ENCODE data around the gene GALNS. TPM values are rescaled to one million over a fixed set of nuclear protein-coding genes. Genes with fewer than 3 reads are reported as not detected.

Gene GALNS
- total and polyA plus RNA-seq, 4 donors = 6.8 to 20.6 (median 10.8) TPM

DNA sequence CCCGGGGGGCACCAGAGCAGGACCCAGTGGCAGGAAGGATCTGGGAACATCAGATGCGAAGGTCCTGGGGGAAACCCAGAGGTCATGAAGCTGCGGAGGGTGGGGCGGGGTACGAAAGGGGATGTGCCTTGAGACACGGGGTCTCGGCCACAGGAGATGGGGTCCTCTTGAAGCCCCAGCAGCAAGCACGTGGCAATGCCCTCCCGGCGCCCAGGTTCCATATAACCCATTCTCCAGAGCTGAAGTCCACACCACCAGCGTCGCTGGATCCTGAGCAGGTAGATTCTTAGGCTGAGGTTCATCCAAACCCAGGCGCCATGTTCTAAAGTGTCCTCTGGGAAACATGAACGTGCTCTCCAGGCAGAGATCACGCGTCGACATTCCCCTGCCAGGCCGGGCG lies 92.7 kb downstream of the GALNS start:
- Histone ChIP-seq H3K36me3 (ENCODE audit: control insufficient read depth in 4 of 4, insufficient read depth in 3 of 4, low read depth in 1 of 4, low read length in 3 of 4) (peaks cover 0 to 3% (median 0%) of the 10 kb centered on the region in 4 donors), H3K27ac (ENCODE audit: low read depth in 1 of 2, low read length in 2 of 2) (no peak overlapping the region), H3K27me3 (ENCODE audit: control insufficient read depth in 4 of 4, insufficient read depth in 4 of 4, low read length in 3 of 4) (no peaks in the 10 kb centered on the region), H3K4me1 (ENCODE audit: control insufficient read depth in 4 of 4, insufficient read depth in 4 of 4, low read length in 3 of 4) (peaks cover 43 to 71% (median 61%) of the 10 kb centered on the region in 4 donors), H3K4me3 (ENCODE audit: low read depth in 1 of 3, low read length in 3 of 3) (no peak overlapping the region), H3K9ac (ENCODE audit: low read depth in 1 of 2, low read length in 2 of 2) (no peak overlapping the region), H3K9me3 (ENCODE audit: control insufficient read depth in 4 of 4, low read length in 3 of 4) (no peaks in the 10 kb centered on the region)
- WGBS = 96% methylated on average over 19 of the region's 19 CpGs
- TF ChIP-seq HNF4G (IDR thresholded peaks at IDR 0.05) = no peak
- TF ChIP-seq REST (IDR thresholded peaks at IDR 0.05) = no peak
- TF ChIP-seq FOXA2 (IDR thresholded peaks at IDR 0.05) = no peak
- no peak for TF ChIP-seq CTCF (IDR thresholded peaks at IDR 0.05; ENCODE audit: low read depth, low read length, missing input control)
- TF ChIP-seq, protein P1, sequence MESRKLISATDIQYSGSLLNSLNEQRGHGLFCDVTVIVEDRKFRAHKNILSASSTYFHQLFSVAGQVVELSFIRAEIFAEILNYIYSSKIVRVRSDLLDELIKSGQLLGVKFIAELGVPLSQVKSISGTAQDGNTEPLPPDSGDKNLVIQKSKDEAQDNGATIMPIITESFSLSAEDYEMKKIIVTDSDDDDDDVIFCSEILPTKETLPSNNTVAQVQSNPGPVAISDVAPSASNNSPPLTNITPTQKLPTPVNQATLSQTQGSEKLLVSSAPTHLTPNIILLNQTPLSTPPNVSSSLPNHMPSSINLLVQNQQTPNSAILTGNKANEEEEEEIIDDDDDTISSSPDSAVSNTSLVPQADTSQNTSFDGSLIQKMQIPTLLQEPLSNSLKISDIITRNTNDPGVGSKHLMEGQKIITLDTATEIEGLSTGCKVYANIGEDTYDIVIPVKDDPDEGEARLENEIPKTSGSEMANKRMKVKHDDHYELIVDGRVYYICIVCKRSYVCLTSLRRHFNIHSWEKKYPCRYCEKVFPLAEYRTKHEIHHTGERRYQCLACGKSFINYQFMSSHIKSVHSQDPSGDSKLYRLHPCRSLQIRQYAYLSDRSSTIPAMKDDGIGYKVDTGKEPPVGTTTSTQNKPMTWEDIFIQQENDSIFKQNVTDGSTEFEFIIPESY (IDR thresholded peaks at IDR 0.05) = no peak
- no peak for TF ChIP-seq JUND (IDR thresholded peaks at IDR 0.05)
- TF ChIP-seq, protein P2, sequence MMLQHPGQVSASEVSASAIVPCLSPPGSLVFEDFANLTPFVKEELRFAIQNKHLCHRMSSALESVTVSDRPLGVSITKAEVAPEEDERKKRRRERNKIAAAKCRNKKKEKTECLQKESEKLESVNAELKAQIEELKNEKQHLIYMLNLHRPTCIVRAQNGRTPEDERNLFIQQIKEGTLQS (IDR thresholded peaks at IDR 0.05) = no peak
- TF ChIP-seq YY1 (IDR thresholded peaks at IDR 0.05) = no peak
- no peak for TF ChIP-seq RXRA (IDR thresholded peaks at IDR 0.05)
- no peak for TF ChIP-seq GABPA (IDR thresholded peaks at IDR 0.05 in 1 of 2, conservative IDR thresholded peaks at IDR 0.05 in 1 of 2)
- no peak for TF ChIP-seq HNF4A (conservative IDR thresholded peaks at IDR 0.05)
- TF ChIP-seq NR2F2 (IDR thresholded peaks at IDR 0.05) = no peak
- no peak for TF ChIP-seq RAD21 (IDR thresholded peaks at IDR 0.05)
- TF ChIP-seq, protein P3, sequence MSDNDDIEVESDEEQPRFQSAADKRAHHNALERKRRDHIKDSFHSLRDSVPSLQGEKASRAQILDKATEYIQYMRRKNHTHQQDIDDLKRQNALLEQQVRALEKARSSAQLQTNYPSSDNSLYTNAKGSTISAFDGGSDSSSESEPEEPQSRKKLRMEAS (IDR thresholded peaks at IDR 0.05) = no peak
- no peak for TF ChIP-seq SP1 (IDR thresholded peaks at IDR 0.05)
- no peak for TF ChIP-seq FOXA1 (IDR thresholded peaks at IDR 0.05)
- TF ChIP-seq EGR1 (IDR thresholded peaks at IDR 0.05; ENCODE audit: low read depth in 2 of 2) = no peak
- DNase-seq (ENCODE audit: low spot score) = no peak

Other genes with a start within 250 kb of the GALNS start
- gene IL17C, start 218.4 kb downstream of the GALNS start, total RNA-seq = not detected
- not detected for gene IL17C, start 218.4 kb downstream of the GALNS start, polyA plus RNA-seq
- gene CYBA, start 205.9 kb downstream of the GALNS start, total RNA-seq = 100 to 1,000 TPM in 1 of 2 donors, 10 to 100 TPM in 1; 45.8 to 217 TPM
- gene CYBA, start 205.9 kb downstream of the GALNS start, polyA plus RNA-seq = 10 to 100 TPM; 39.0 to 59.5 TPM
- 10 to 100 TPM; 73.4 to 99.2 TPM for gene MVD, start 193.9 kb downstream of the GALNS start, total RNA-seq
- 10 to 100 TPM; 21.7 to 76.0 TPM for gene MVD, start 193.9 kb downstream of the GALNS start, polyA plus RNA-seq
- gene SNAI3, start 170.4 kb downstream of the GALNS start, total RNA-seq = under 1 TPM; 0.05 to 0.17 TPM
- gene SNAI3, start 170.4 kb downstream of the GALNS start, polyA plus RNA-seq = under 1 TPM; 0.24 to 0.48 TPM
- 1 to 10 TPM; 7.9 to 9.1 TPM for gene RNF166, start 150.5 kb downstream of the GALNS start, total RNA-seq
- gene RNF166, start 150.5 kb downstream of the GALNS start, polyA plus RNA-seq = 1 to 10 TPM; 6.5 to 7.3 TPM
- 1 to 10 TPM; 7.0 to 8.5 TPM for gene CTU2, start 150.4 kb downstream of the GALNS start, total RNA-seq
- 1 to 10 TPM; 7.2 to 7.7 TPM for gene CTU2, start 150.4 kb downstream of the GALNS start, polyA plus RNA-seq
- 10 to 100 TPM; 59.7 to 74.7 TPM for gene PIEZO1, start 71.7 kb downstream of the GALNS start, total RNA-seq
- 10 to 100 TPM; 15.3 to 58.7 TPM for gene PIEZO1, start 71.7 kb downstream of the GALNS start, polyA plus RNA-seq
- gene CDT1, start 53.2 kb downstream of the GALNS start, total RNA-seq = 10 to 100 TPM in 1 of 2 donors, under 1 TPM in 1; 0.08 to 37.6 TPM
- 1 to 10 TPM in 1 of 2 donors, under 1 TPM in 1; 0.11 to 1.8 TPM for gene CDT1, start 53.2 kb downstream of the GALNS start, polyA plus RNA-seq
- 10 to 100 TPM; 27.9 to 35.5 TPM for gene APRT, start 45.0 kb downstream of the GALNS start, total RNA-seq
- 100 to 1,000 TPM; 153 to 160 TPM for gene APRT, start 45.0 kb downstream of the GALNS start, polyA plus RNA-seq
- 10 to 100 TPM; 16.3 to 22.0 TPM for gene TRAPPC2L, start 180 bp upstream of the GALNS start, total RNA-seq
- 10 to 100 TPM; 22.4 to 59.4 TPM for gene TRAPPC2L, start 180 bp upstream of the GALNS start, polyA plus RNA-seq
- under 1 TPM in 1 of 2 donors, not detected in 1; 0.09 TPM for gene PABPN1L, start 9.7 kb upstream of the GALNS start, total RNA-seq
- gene PABPN1L, start 9.7 kb upstream of the GALNS start, polyA plus RNA-seq = not detected
- 1 to 10 TPM; 1.4 to 3.4 TPM for gene CBFA2T3, start 120.3 kb upstream of the GALNS start, total RNA-seq
- gene CBFA2T3, start 120.3 kb upstream of the GALNS start, polyA plus RNA-seq = 1 to 10 TPM; 2.8 to 4.5 TPM
- 10 to 100 TPM; 15.3 to 19.9 TPM for gene ACSF3, start 236.9 kb upstream of the GALNS start, total RNA-seq
- gene ACSF3, start 236.9 kb upstream of the GALNS start, polyA plus RNA-seq = 10 to 100 TPM; 17.6 to 27.3 TPM